Measurements from ENCODE around the gene SLC16A3. TPM values are rescaled to one million over a fixed set of nuclear protein-coding genes. Genes with fewer than 3 reads are reported as not detected.

SLC16A3 gene
- total and polyA plus RNA-seq, 2 of the 8 experiments (the other 6 are each of a cell fraction or from before 2014, with no cell fraction given), result 3.8 to 8.7 TPM

DNA sequence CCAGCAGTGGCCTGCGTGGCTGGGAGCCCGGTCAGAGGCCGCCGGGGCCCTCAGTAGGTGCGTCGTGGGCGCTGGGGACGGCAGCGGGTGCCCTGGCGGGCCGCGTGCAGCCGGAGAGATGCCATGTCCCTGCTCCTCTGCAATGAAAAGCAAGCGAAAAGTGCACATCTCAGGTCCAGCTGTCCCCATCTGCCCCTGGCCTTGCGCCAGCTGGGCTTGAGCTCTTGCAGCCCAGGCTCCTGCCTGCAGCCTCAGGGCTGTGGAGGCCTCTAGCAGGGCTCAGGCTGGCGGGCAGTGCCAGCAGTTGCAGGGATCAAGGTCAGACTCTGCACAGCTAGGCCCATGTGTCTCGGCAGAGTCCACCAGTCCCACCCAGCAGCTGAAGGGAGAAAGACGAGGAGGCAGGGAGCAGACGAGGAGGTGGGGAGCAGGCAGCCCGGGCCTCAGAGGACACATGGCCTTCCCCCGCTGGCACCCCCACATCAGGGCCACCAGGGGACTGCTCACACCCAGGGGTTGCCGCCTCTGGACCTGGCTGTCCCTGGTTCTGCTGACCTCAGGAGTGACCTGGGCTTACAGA is 11.2 kb downstream of the SLC16A3 start (continued):
- no peak for TF ChIP-seq ASH2L (IDR thresholded peaks at IDR 0.05; ENCODE audit: low read length)

Measured in H1 (cell line).